H9 (cell line): Measurements from ENCODE around the gene PRPH. TPM values are rescaled to one million over a fixed set of nuclear protein-coding genes. Genes with fewer than 3 reads are reported as not detected.

ENCODE experiments used
- DNase-seq: peaks from one replicate; pipeline ENCODE4 v3.0.0-alpha.2; 2017
- H2AFZ ChIP-seq: one replicate; pipeline ENCODE4 v1.6.1; 2013; ENCODE audit warnings: mild to moderate bottlenecking, low read length, control low read depth, moderate library complexity
- H2AK5ac ChIP-seq: 2 replicates; pipeline ENCODE4 v1.6.1; 2013; ENCODE audit warnings: low read length, control low read depth, mixed read lengths; ENCODE audit not compliant: insufficient read length
- H2BK120ac ChIP-seq: one replicate; pipeline ENCODE4 v1.6.1; 2013; ENCODE audit warnings: low read depth, mild to moderate bottlenecking, low read length, control low read depth, inconsistent platforms; ENCODE audit not compliant: poor library complexity, severe bottlenecking
- H2BK12ac ChIP-seq: 2 replicates; pipeline ENCODE4 v1.6.1; 2013; ENCODE audit warnings: low read length, control low read depth, mixed read lengths, low read depth; ENCODE audit not compliant: insufficient read length
- H2BK15ac ChIP-seq: 2 replicates; pipeline ENCODE4 v1.6.1; 2013; ENCODE audit warnings: low read depth, low read length, control low read depth
- H2BK20ac ChIP-seq: one replicate; pipeline ENCODE4 v1.6.1; 2013; ENCODE audit warnings: low read depth, mild to moderate bottlenecking, low read length, control low read depth, inconsistent platforms; ENCODE audit not compliant: poor library complexity, severe bottlenecking
- H2BK5ac ChIP-seq: 2 replicates; pipeline ENCODE4 v1.6.1; 2013; ENCODE audit warnings: low read length, control low read depth, mixed read lengths; ENCODE audit not compliant: insufficient read length
- H3K14ac ChIP-seq: 2 replicates; pipeline ENCODE4 v1.6.1; 2013; ENCODE audit warnings: low read length, control low read depth; ENCODE audit not compliant: insufficient read depth
- H3K18ac ChIP-seq: 2 replicates; pipeline ENCODE4 v1.6.1; 2013; ENCODE audit warnings: low read depth, mild to moderate bottlenecking, mixed read lengths, low read length, control low read depth; ENCODE audit not compliant: insufficient read length
- H3K23ac ChIP-seq: 2 replicates; pipeline ENCODE4 v1.6.1; 2013; ENCODE audit warnings: low read length, control low read depth, mixed read lengths, low read depth; ENCODE audit not compliant: insufficient read length
- H3K23me2 ChIP-seq: 2 replicates; pipeline ENCODE4 v1.6.1; 2013; ENCODE audit warnings: low read depth, mild to moderate bottlenecking, mixed read lengths, low read length, control low read depth; ENCODE audit not compliant: insufficient read length, poor library complexity, severe bottlenecking
- H3K27ac ChIP-seq: 2 replicates; pipeline ENCODE4 v1.5.1; 2013; ENCODE audit warnings: low read length, control low read depth, mixed read lengths, low read depth; ENCODE audit not compliant: insufficient read length
- H3K27me3 ChIP-seq: 2 replicates; pipeline ENCODE4 v1.6.1; 2013; ENCODE audit warnings: low read length, control low read depth, inconsistent platforms; ENCODE audit not compliant: insufficient read depth
- H3K4ac ChIP-seq: 2 replicates; pipeline ENCODE4 v1.6.1; 2013; ENCODE audit warnings: low read depth, mild to moderate bottlenecking, control low read depth, inconsistent platforms, low read length, moderate library complexity
- H3K4me1 ChIP-seq: 2 replicates; pipeline ENCODE4 v1.6.1; 2013; ENCODE audit warnings: low read length, control low read depth, inconsistent platforms; ENCODE audit not compliant: insufficient read depth
- H3K4me2 ChIP-seq: 2 replicates; pipeline ENCODE4 v1.6.1; 2013; ENCODE audit warnings: low read length, control low read depth, mixed read lengths; ENCODE audit not compliant: insufficient read length, insufficient read depth
- H3K56ac ChIP-seq: 2 replicates; pipeline ENCODE4 v1.6.1; 2013; ENCODE audit warnings: low read depth, mild to moderate bottlenecking, mixed read lengths, low read length, control low read depth; ENCODE audit not compliant: insufficient read length
- H3K79me1 ChIP-seq: 2 replicates; pipeline ENCODE4 v1.6.1; 2013; ENCODE audit warnings: low read depth, mild to moderate bottlenecking, moderate library complexity, low read length, control low read depth, inconsistent platforms; ENCODE audit not compliant: insufficient read depth, poor library complexity, severe bottlenecking
- H3K79me2 ChIP-seq: 2 replicates; pipeline ENCODE4 v1.6.1; 2013; ENCODE audit warnings: low read length, control low read depth, inconsistent platforms; ENCODE audit not compliant: insufficient read depth
- H3K9ac ChIP-seq: 2 replicates; pipeline ENCODE4 v1.6.1; 2013; ENCODE audit warnings: low read length, control low read depth, mixed read lengths; ENCODE audit not compliant: insufficient read length; ENCODE audit errors: extremely low read depth
- H3K9me3 ChIP-seq: one replicate; pipeline ENCODE4 v1.6.1; 2013; ENCODE audit warnings: low read depth, low read length, inconsistent platforms; ENCODE audit not compliant: control insufficient read depth
- H3T11ph ChIP-seq: one replicate; pipeline ENCODE4 v1.6.1; 2013; ENCODE audit warnings: mild to moderate bottlenecking, low read length, control low read depth, inconsistent platforms
- H4K20me1 ChIP-seq: one replicate; pipeline ENCODE4 v1.6.1; 2013; ENCODE audit not compliant: control insufficient read depth, insufficient read length, insufficient read depth
- H4K5ac ChIP-seq: 2 replicates; pipeline ENCODE4 v1.6.1; 2013; ENCODE audit warnings: low read depth, mild to moderate bottlenecking, mixed read lengths, low read length, control low read depth; ENCODE audit not compliant: insufficient read length
- H4K8ac ChIP-seq: replicated peaks from 2 replicates; pipeline ENCODE4 v1.6.1; 2013; ENCODE audit warnings: low read length, control low read depth, mixed read lengths, low read depth; ENCODE audit not compliant: insufficient read length
- H4K91ac ChIP-seq: 2 replicates; pipeline ENCODE4 v1.6.1; 2013; ENCODE audit warnings: low read depth, mild to moderate bottlenecking, moderate library complexity, mixed read lengths, low read length, control low read depth; ENCODE audit not compliant: insufficient read length
- H3K27ac Mint-ChIP-seq, 3 experiments: 2 replicates in 2 of 3; 3 replicates in 1 of 3; pipeline ENCODE4 v1.8.0; 2020 to 2021; ENCODE audit warnings: mixed read lengths in 3 of 3, mild to moderate bottlenecking in 1 of 3, moderate library complexity in 1 of 3
- H3K27me3 Mint-ChIP-seq: 2 replicates; pipeline ENCODE4 v1.8.0; 2021; ENCODE audit warnings: low read depth, mild to moderate bottlenecking, moderate library complexity, mixed read lengths
- H3K36me3 Mint-ChIP-seq, 3 experiments: 2 replicates in 2 of 3; 3 replicates in 1 of 3; pipeline ENCODE4 v1.8.0; 2020 to 2021; ENCODE audit warnings: low read depth in 3 of 3, mixed read lengths in 3 of 3; ENCODE audit not compliant: insufficient read depth in 1 of 3
- H3K4me1 Mint-ChIP-seq, 2 experiments: 2 replicates each; pipeline ENCODE4 v1.8.0; 2020; ENCODE audit warnings: mixed read lengths in 2 of 2
- H3K4me3 Mint-ChIP-seq, 2 experiments: 2 replicates in 1 of 2; 3 replicates in 1 of 2; pipeline ENCODE4 v1.8.0; 2020 to 2021; ENCODE audit warnings: mild to moderate bottlenecking in 2 of 2, mixed read lengths in 2 of 2, moderate library complexity in 1 of 2
- H3K9me3 Mint-ChIP-seq, 2 experiments: 2 replicates in 1 of 2; 3 replicates in 1 of 2; pipeline ENCODE4 v1.8.0; 2020; ENCODE audit warnings: mild to moderate bottlenecking in 2 of 2, mixed read lengths in 2 of 2, moderate library complexity in 1 of 2
- WGBS: extraction: QIAGEN DNeasy Blood & Tissue Kit; methylation state at CpG from one replicate; pipeline ENCODE4 v1.1.7; 2013; ENCODE audit warnings: missing lambda C conversion rate, low lambda C conversion rate, mixed read lengths; ENCODE audit not compliant: insufficient read length; ENCODE audit errors: extremely low coverage; 5-methylcytosine and 5-hydroxymethylcytosine counted together
- total RNA-seq: library from RNA; stranded (reverse); gene quantifications from 2 replicates; pipeline ENCODE4 v1.2.1, GENCODE V29; 2021
- TF ChIP-seq, protein P1 (sequence below): fragments of 200-600 bp; sonication (generic); conservative IDR thresholded peaks from 3 replicates; pipeline ENCODE4 v1.8.0; 2021; ENCODE audit warnings: antibody characterized with exemption, mild to moderate bottlenecking

Gene PRPH
- total RNA-seq, 1 experiment from 2014 or later = 1.1 TPM

DNA sequence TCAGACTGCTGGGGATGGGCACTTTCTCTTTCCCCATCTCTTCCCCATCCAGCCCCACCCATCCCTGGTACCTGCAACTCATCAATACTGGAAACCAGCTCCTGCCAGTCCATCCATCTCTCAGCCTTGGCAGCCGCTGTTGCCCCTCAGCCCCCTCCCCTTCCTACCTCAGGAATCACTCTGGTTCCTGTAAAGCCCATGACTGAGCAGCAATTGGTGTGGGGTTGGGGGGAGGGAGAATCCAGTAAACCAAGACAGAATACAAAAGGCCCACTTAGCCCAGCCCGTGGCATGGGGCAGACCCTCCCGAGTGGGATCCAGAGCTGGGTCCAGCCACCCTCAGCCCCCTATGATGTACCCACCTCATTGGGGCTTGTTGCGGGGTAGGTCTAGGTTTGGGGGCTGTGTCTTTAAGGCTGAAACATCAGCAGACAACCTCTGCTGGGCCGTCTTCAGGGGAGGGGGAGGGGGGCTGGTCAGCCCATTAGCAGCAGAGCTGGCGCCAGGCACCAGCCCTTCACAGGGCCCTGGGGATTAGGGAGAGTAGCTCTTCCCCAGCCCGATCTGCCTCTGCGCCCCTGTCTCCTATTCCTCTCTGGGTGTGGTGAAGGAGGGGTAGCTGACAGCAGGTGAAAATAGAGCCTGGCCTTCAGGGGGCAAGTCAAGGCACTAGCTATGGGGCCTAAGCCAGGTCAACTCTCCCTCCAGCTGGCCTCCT lies 702 bp upstream of the PRPH start:
- Mint-ChIP-seq H3K27me3 (peaks cover 86% of the 10 kb centered on the region), H3K27ac (no peak overlapping the region; a peak in 1 of 7 replicates), H3K4me3 (peak overlapping the region in 1 of 2 experiments; percentile 20; a peak in 1 of 5 replicates), H3K36me3 (no peaks in the 10 kb centered on the region; a peak in 2 of 7 replicates), H3K4me1 (peaks cover 14 to 42% of the 10 kb centered on the region in 2 experiments), H3K9me3 (peaks cover 0 to 2% of the 10 kb centered on the region in 2 experiments; a peak in 1 of 5 replicates)
- H2BK120ac ChIP-seq = no peak overlapping the region
- no peak overlapping the region for H4K91ac ChIP-seq
- DNase-seq = no peak
- no peak overlapping the region for H2BK20ac ChIP-seq
- no CpG with 5 or more reads among the region's 8 CpGs for WGBS
- H3K23me2 ChIP-seq = peaks cover 5% of the 10 kb centered on the region
- H4K8ac ChIP-seq = no peak overlapping the region
- no peak overlapping the region for H3K9ac ChIP-seq
- H2AK5ac ChIP-seq = no peak overlapping the region
- no peaks in the 10 kb centered on the region for H3K4me1 ChIP-seq
- no peak overlapping the region for H3T11ph ChIP-seq
- no peak overlapping the region for H3K18ac ChIP-seq
- peaks cover 56% of the 10 kb centered on the region for H3K27me3 ChIP-seq
- no peak overlapping the region for H3K14ac ChIP-seq
- no peaks in the 10 kb centered on the region for H3K79me2 ChIP-seq
- no peak overlapping the region for H3K27ac ChIP-seq
- no peaks in the 10 kb centered on the region for H3K79me1 ChIP-seq
- H3K9me3 ChIP-seq = no peaks in the 10 kb centered on the region
- no peak overlapping the region for H2BK12ac ChIP-seq
- H3K4me2 ChIP-seq = no peak overlapping the region
- H4K20me1 ChIP-seq = peaks cover 3% of the 10 kb centered on the region
- H3K23ac ChIP-seq = no peak overlapping the region
- TF ChIP-seq, protein P1, sequence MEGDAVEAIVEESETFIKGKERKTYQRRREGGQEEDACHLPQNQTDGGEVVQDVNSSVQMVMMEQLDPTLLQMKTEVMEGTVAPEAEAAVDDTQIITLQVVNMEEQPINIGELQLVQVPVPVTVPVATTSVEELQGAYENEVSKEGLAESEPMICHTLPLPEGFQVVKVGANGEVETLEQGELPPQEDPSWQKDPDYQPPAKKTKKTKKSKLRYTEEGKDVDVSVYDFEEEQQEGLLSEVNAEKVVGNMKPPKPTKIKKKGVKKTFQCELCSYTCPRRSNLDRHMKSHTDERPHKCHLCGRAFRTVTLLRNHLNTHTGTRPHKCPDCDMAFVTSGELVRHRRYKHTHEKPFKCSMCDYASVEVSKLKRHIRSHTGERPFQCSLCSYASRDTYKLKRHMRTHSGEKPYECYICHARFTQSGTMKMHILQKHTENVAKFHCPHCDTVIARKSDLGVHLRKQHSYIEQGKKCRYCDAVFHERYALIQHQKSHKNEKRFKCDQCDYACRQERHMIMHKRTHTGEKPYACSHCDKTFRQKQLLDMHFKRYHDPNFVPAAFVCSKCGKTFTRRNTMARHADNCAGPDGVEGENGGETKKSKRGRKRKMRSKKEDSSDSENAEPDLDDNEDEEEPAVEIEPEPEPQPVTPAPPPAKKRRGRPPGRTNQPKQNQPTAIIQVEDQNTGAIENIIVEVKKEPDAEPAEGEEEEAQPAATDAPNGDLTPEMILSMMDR = no peak
- no peak overlapping the region for H3K56ac ChIP-seq
- no peak overlapping the region for H2AFZ ChIP-seq
- H4K5ac ChIP-seq = no peak overlapping the region
- H2BK5ac ChIP-seq = no peak overlapping the region
- no peak overlapping the region for H3K4ac ChIP-seq
- H2BK15ac ChIP-seq = no peak overlapping the region
